Liver (tissue), 9 donors: ENCODE data around the gene IQGAP2. TPM values are rescaled to one million over a fixed set of nuclear protein-coding genes. Genes with fewer than 3 reads are reported as not detected.

Source experiments
- DNase-seq: peaks from one replicate; pipeline ENCODE4 v3.0.0-alpha.2; 2017; ENCODE audit warnings: low spot score
- H3K27ac ChIP-seq, 2 donors: one replicate each; pipeline ENCODE4 v1.7.0; 2013; ENCODE audit warnings: inconsistent platforms in 2 of 2, low read length in 2 of 2, control low read depth in 1 of 2, low read depth in 1 of 2, mild to moderate bottlenecking in 1 of 2
- H3K27me3 ChIP-seq, 4 donors: one replicate each; pipeline versions ENCODE4 v1.6.1 to v1.7.0; 2013; ENCODE audit warnings: low read length in 3 of 4, inconsistent platforms in 1 of 4, mild to moderate bottlenecking in 1 of 4, moderate library complexity in 1 of 4; ENCODE audit not compliant: control insufficient read depth in 4 of 4, insufficient read depth in 4 of 4
- H3K36me3 ChIP-seq, 4 donors: one replicate each; pipeline versions ENCODE4 v1.6.1 to v1.7.0; 2013; ENCODE audit warnings: low read length in 3 of 4, mild to moderate bottlenecking in 3 of 4, low read depth in 1 of 4, moderate library complexity in 1 of 4; ENCODE audit not compliant: control insufficient read depth in 4 of 4, insufficient read depth in 3 of 4
- H3K4me1 ChIP-seq, 4 donors: one replicate each; pipeline versions ENCODE4 v1.6.1 to v1.7.0; 2013; ENCODE audit warnings: low read length in 3 of 4, mild to moderate bottlenecking in 3 of 4, moderate library complexity in 1 of 4; ENCODE audit not compliant: control insufficient read depth in 4 of 4, insufficient read depth in 4 of 4
- H3K4me3 ChIP-seq, 3 donors: one replicate each; pipeline versions ENCODE4 v1.6.1 to v1.7.0; 2013; ENCODE audit warnings: low read length in 3 of 3, control low read depth in 1 of 3, low read depth in 1 of 3, mild to moderate bottlenecking in 1 of 3
- H3K9ac ChIP-seq, 2 donors: one replicate each; pipeline ENCODE4 v1.7.0; 2013; ENCODE audit warnings: low read length in 2 of 2, mild to moderate bottlenecking in 2 of 2, moderate library complexity in 2 of 2, control low read depth in 1 of 2, low read depth in 1 of 2
- H3K9me3 ChIP-seq, 4 donors: one replicate each; pipeline versions ENCODE4 v1.6.1 to v1.7.0; 2013; ENCODE audit warnings: low read length in 3 of 4; ENCODE audit not compliant: control insufficient read depth in 4 of 4
- ATF3 ChIP-seq: IDR thresholded peaks from 2 replicates; pipeline ENCODE4 v1.6.1; 2016; ENCODE audit warnings: antibody characterized with exemption
- CTCF ChIP-seq: fragments of 150-350 bp; IDR thresholded peaks from 2 replicates; pipeline ENCODE4 v1.5.1; 2017; ENCODE audit warnings: improper control_type of control experiment, low read depth, low read length; ENCODE audit not compliant: missing input control
- FOXA1 ChIP-seq: IDR thresholded peaks from 2 replicates; pipeline ENCODE4 v1.6.1; 2016; ENCODE audit warnings: antibody characterized with exemption
- FOXA2 ChIP-seq: IDR thresholded peaks from 2 replicates; pipeline ENCODE4 v1.6.1; 2016; ENCODE audit warnings: antibody characterized with exemption
- GABPA ChIP-seq, 2 donors: IDR thresholded peaks in 1 of 2; conservative IDR thresholded peaks in 1 of 2; 2 replicates each; pipeline ENCODE4 v1.6.1; 2016; ENCODE audit warnings: antibody characterized with exemption in 2 of 2, mild to moderate bottlenecking in 1 of 2, moderate library complexity in 1 of 2
- HNF4A ChIP-seq, 2 donors: conservative IDR thresholded peaks; 2 replicates each; pipeline ENCODE4 v1.6.1; 2016; ENCODE audit warnings: antibody characterized with exemption in 2 of 2, mild to moderate bottlenecking in 2 of 2
- HNF4G ChIP-seq: IDR thresholded peaks from 2 replicates; pipeline ENCODE4 v1.6.1; 2016; ENCODE audit warnings: antibody characterized with exemption
- JUND ChIP-seq, 2 donors: IDR thresholded peaks; 2 replicates each; pipeline ENCODE4 v1.6.1; 2016; ENCODE audit warnings: antibody characterized with exemption in 2 of 2
- MAX ChIP-seq: IDR thresholded peaks from 2 replicates; pipeline ENCODE4 v1.6.1; 2016; ENCODE audit warnings: antibody characterized with exemption
- NR2F2 ChIP-seq: IDR thresholded peaks from 2 replicates; pipeline ENCODE4 v1.6.1; 2016; ENCODE audit warnings: antibody characterized with exemption
- RAD21 ChIP-seq, 2 donors: IDR thresholded peaks; 2 replicates each; pipeline ENCODE4 v1.6.1; 2016; ENCODE audit warnings: antibody characterized with exemption in 2 of 2, mild to moderate bottlenecking in 2 of 2
- RXRA ChIP-seq, 2 donors: IDR thresholded peaks; 2 replicates each; pipeline ENCODE4 v1.6.1; 2017 to 2018; ENCODE audit warnings: antibody characterized with exemption in 2 of 2, mild to moderate bottlenecking in 1 of 2
- SP1 ChIP-seq: IDR thresholded peaks from 2 replicates; pipeline ENCODE4 v1.6.1; 2018; ENCODE audit warnings: antibody characterized with exemption, mild to moderate bottlenecking
- TAF1 ChIP-seq: conservative IDR thresholded peaks from 2 replicates; pipeline ENCODE4 v1.6.1; 2016; ENCODE audit warnings: antibody characterized with exemption, mild to moderate bottlenecking
- ZBTB33 ChIP-seq: IDR thresholded peaks from 2 replicates; pipeline ENCODE4 v1.6.1; 2016; ENCODE audit warnings: antibody characterized with exemption
- WGBS: extraction: QIAGEN DNeasy Blood & Tissue Kit; methylation state at CpG from one replicate; pipeline ENCODE4 v1.1.7; 2013; 5-methylcytosine and 5-hydroxymethylcytosine counted together
- polyA plus RNA-seq, 2 donors: library from polyadenylated mRNA; stranded (reverse) in 1 of 2; unstranded in 1 of 2; fragments of 200-250 nt in 1 of 2; fragments of >200 nt in 1 of 2; fragmentation: Nextera tagmentation in 1 of 2; extraction: Ambion mirVana in 1 of 2; gene quantifications; one replicate each; pipeline versions ENCODE4 v1.2.1 to v1.2.3, GENCODE V29; 2013 to 2015
- total RNA-seq, 2 donors: library from RNA; depleted of rRNA; stranded (reverse); fragments of >200 nt; gene quantifications; one replicate each; pipeline ENCODE4 v1.2.3, GENCODE V29; 2014
- donor health status: healthy.
- donor health status: healthy.
- donor health status: healthy.
- donor health status: healthy.
- donor health status: healthy.

IQGAP2 gene
- total and polyA plus RNA-seq, 4 donors: 41.5 to 205 (median 102) TPM

GRCh38 chr5:76399268-76399667 is 3.8 kb upstream of the IQGAP2 start (continued):
- TF ChIP-seq CTCF: no peak
- TF ChIP-seq SP1: no peak
- TF ChIP-seq ATF3: no peak
- no peak for TF ChIP-seq ZBTB33

GRCh38 chr5:76400466-76400865 is 2.6 kb upstream of the IQGAP2 start:
- Histone ChIP-seq H3K9me3 (no peaks in the 10 kb centered on the region), H3K27me3 (no peaks in the 10 kb centered on the region), H3K4me1 (peaks cover 0 to 22% (median 14%) of the 10 kb centered on the region in 4 donors), H3K27ac (no peak overlapping the region), H3K9ac (no peak overlapping the region), H3K4me3 (no peak overlapping the region), H3K36me3 (no peaks in the 10 kb centered on the region)
- 75% methylated on average over 5 of the region's 5 CpGs for WGBS
- TF ChIP-seq NR2F2 (no peak), MAX (no peak), HNF4G (no peak), JUND (IDR thresholded peaks at IDR 0.05) (no peak), GABPA (IDR thresholded peaks at IDR 0.05 in 1 of 2, conservative IDR thresholded peaks at IDR 0.05 in 1 of 2) (no peak), RAD21 (IDR thresholded peaks at IDR 0.05) (no peak)
- DNase-seq: no peak

- TF ChIP-seq RAD21 (IDR thresholded peaks at IDR 0.05) (no peak), ZBTB33 (no peak), FOXA2 (no peak), JUND (IDR thresholded peaks at IDR 0.05) (no peak), HNF4G (no peak), ATF3 (no peak), SP1 (no peak), TAF1 (no peak), FOXA1 (no peak), CTCF (no peak), HNF4A (conservative IDR thresholded peaks at IDR 0.05) (no peak), NR2F2 (no peak), RXRA (IDR thresholded peaks at IDR 0.05) (no peak), MAX (no peak)
- peak overlapping the region in 1 of 2 donors; percentile 85 for H3K9ac ChIP-seq
- H3K9me3 ChIP-seq: no peaks in the 10 kb centered on the region
- peaks cover under 1 to 35% (median 24%) of the 10 kb centered on the region in 4 donors for H3K4me1 ChIP-seq
- peak overlapping the region; percentile 64 to 84 (median 82) for H3K4me3 ChIP-seq
- H3K27ac ChIP-seq: peak overlapping the region; percentile 94 to 95
- DNase-seq: no peak
- no peaks in the 10 kb centered on the region for H3K36me3 ChIP-seq
- no peaks in the 10 kb centered on the region for H3K27me3 ChIP-seq
- 31% methylated on average over 11 of the region's 11 CpGs for WGBS
Observed at GRCh38 chr5:76401801-76402250, 1.3 kb upstream of the IQGAP2 start.
